ENCODE measurements around the gene TP73. TPM values are rescaled to one million over a fixed set of nuclear protein-coding genes. Genes with fewer than 3 reads are reported as not detected.

Gene TP73
- total RNA-seq, 1 donor from 2014 or later: 0.05 TPM

- Histone ChIP-seq H3K4me1 (peaks cover 7% of the 10 kb centered on the region), H3K9me3 (replicated peaks) (no peaks in the 10 kb centered on the region), H3K36me3 (no peaks in the 10 kb centered on the region), H3K27me3 (ENCODE audit: low read depth) (peaks cover 83% of the 10 kb centered on the region), H3K4me3 (no peak overlapping the region), H3K27ac (replicated peaks) (no peak overlapping the region)
- intact Hi-C loops (cut with micrococcal nuclease): no loop called here
- TF ChIP-seq CTCF (IDR thresholded peaks at IDR 0.05; ENCODE audit: borderline replicate concordance): no peak
- no peak for DNase-seq
These were observed 45.5 kb downstream of the TP73 start for GRCh38 chr1:3697810-3698209.

- H3K9me3 ChIP-seq (replicated peaks): no peaks in the 10 kb centered on the region
- intact Hi-C loops (cut with micrococcal nuclease): no loop called here
- H3K4me1 ChIP-seq: peaks cover 13% of the 10 kb centered on the region
- no peak for TF ChIP-seq CTCF (IDR thresholded peaks at IDR 0.05; ENCODE audit: borderline replicate concordance)
- H3K4me3 ChIP-seq: no peak overlapping the region
- DNase-seq: no peak
- peaks cover 89% of the 10 kb centered on the region for H3K27me3 ChIP-seq (ENCODE audit: low read depth)
- H3K27ac ChIP-seq (replicated peaks): no peak overlapping the region
- no peaks in the 10 kb centered on the region for H3K36me3 ChIP-seq
These were observed 46.5 kb downstream of the TP73 start for GRCh38 chr1:3698660-3699408.

- intact Hi-C loops (cut with micrococcal nuclease): no loop called here
- no peak overlapping the region for H3K27ac ChIP-seq (replicated peaks)
- no peaks in the 10 kb centered on the region for H3K9me3 ChIP-seq (replicated peaks)
- DNase-seq: no peak
- H3K4me1 ChIP-seq: peaks cover 17% of the 10 kb centered on the region
- TF ChIP-seq CTCF (IDR thresholded peaks at IDR 0.05; ENCODE audit: borderline replicate concordance): no peak
- no peak overlapping the region for H3K4me3 ChIP-seq
- H3K27me3 ChIP-seq (ENCODE audit: low read depth): peaks cover 96% of the 10 kb centered on the region
- no peaks in the 10 kb centered on the region for H3K36me3 ChIP-seq
These were observed 47.3 kb downstream of the TP73 start for GRCh38 chr1:3699596-3699995.

GRCh38 chr1:3700631-3701030 is 48.3 kb downstream of the TP73 start:
- H3K4me3 ChIP-seq: no peak overlapping the region
- no peaks in the 10 kb centered on the region for H3K36me3 ChIP-seq
- peaks cover 13% of the 10 kb centered on the region for H3K4me1 ChIP-seq
- DNase-seq: no peak
- no peak overlapping the region for H3K27ac ChIP-seq (replicated peaks)
- intact Hi-C loops (cut with micrococcal nuclease): no loop called here
- no peaks in the 10 kb centered on the region for H3K9me3 ChIP-seq (replicated peaks)
- H3K27me3 ChIP-seq (ENCODE audit: low read depth): peaks cover 98% of the 10 kb centered on the region
- no peak for TF ChIP-seq CTCF (IDR thresholded peaks at IDR 0.05; ENCODE audit: borderline replicate concordance)

- intact Hi-C loops (cut with micrococcal nuclease): no loop called here
- Histone ChIP-seq H3K4me3 (no peak overlapping the region), H3K4me1 (peaks cover 9% of the 10 kb centered on the region), H3K36me3 (no peaks in the 10 kb centered on the region), H3K27me3 (ENCODE audit: low read depth) (peaks cover 98% of the 10 kb centered on the region), H3K27ac (replicated peaks) (no peak overlapping the region), H3K9me3 (replicated peaks) (no peaks in the 10 kb centered on the region)
- no peak for DNase-seq
- TF ChIP-seq CTCF (IDR thresholded peaks at IDR 0.05; ENCODE audit: borderline replicate concordance): no peak
These were observed 50.2 kb downstream of the TP73 start for GRCh38 chr1:3702528-3702927.

Data from left ventricle myocardium inferior (tissue), 1 donor.